G401 (cell line): ENCODE results near the gene PFKP. TPM values are rescaled to one million over a fixed set of nuclear protein-coding genes. Genes with fewer than 3 reads are reported as not detected.

Source experiments
- DNase-seq: peaks from one replicate; pipeline ENCODE4 v3.0.0-alpha.2; 2015; ENCODE audit warnings: low spot score
- in situ Hi-C: cut with HindIII; loops from 2 replicates; pipeline ENCODE4 v1.10.0; 2016; ENCODE audit warnings: low sequenced_read_pairs, mixed read lengths
- total RNA-seq: library from RNA; depleted of rRNA; stranded (reverse); fragments of >200 nt; shearing (Covaris generic); gene quantifications from 2 replicates; pipeline ENCODE4 v1.2.3, GENCODE V29; 2014

Gene PFKP
- total RNA-seq, 1 experiment from 2014 or later, result 222 TPM

DNA sequence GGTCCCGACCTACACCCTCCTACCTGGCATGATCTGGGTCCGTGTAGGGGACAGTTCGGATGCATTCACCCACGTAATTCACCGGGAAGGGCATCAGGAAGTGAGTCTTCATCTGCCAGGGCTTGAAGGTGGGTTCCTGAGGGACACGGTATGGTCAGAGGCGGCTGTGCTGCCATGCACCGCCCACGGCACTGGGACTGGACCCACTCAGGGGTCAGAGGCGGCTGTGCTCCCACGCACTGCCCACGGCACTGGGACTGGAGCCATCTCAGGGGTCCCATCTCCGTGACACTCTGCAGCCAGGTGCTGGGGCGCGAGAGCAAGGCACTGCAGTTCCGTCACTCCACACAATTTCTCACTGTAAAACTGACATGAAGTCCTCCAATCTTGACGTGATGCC lies 76.0 kb downstream of the PFKP start:
- in situ Hi-C loops, result no loop called here
- DNase-seq, result no peak

DNA sequence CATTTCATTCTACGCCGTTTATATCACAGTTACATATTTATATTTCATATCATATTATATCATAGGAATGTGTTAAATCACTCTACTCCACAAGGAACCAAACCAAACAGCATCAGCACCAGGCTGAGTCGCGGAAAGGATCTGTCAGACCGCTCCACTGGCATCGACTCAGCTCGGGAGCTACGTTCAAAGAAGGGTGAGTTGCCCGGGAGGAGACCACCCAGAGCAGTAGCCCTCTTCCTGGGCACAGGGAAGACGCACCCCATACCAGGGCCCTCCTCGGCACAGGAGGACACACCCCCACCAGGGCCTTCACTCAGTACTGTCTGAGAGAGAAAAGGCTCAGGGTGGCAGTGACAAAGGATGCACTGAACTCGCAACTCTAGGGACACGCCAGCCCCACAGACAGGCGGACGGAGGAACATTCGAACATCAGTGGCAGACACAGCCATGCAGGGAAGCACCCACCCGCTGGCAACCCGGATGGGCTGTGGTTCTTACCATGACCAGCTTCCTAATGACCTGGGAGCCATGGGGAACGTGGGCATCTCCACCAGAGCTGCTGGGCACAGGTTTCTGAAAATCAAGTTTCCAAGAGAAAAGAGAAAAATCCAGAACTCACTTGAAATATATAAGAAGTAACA lies 76.6 kb downstream of the PFKP start:
- in situ Hi-C loops, result no loop called here
- DNase-seq, result no peak

DNA sequence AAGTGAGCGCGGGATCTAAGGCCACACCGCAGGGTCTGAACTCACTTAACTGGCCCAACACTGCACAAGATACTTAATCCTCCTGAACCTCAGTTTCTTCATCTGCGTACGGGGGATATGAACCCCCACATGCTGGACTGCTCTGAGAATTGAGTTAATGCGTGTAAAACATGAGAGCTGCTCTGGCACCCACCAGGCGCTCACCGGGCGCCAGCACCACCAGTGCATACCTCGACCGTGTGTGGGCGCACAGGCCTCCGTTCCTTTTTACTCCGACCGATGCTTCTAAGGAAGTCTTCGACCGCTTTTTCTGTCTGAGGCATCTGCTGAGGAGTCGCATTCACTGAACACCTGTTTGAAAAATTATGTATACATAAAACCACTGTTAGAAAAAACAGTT lies 78.0 kb downstream of the PFKP start:
- no peak for DNase-seq
- in situ Hi-C loops, result no loop called here

- DNase-seq, result no peak
- in situ Hi-C loops, result no loop called here
These were observed 78.9 kb downstream of the PFKP start for GRCh38 chr10:3146289-3146688.

DNA sequence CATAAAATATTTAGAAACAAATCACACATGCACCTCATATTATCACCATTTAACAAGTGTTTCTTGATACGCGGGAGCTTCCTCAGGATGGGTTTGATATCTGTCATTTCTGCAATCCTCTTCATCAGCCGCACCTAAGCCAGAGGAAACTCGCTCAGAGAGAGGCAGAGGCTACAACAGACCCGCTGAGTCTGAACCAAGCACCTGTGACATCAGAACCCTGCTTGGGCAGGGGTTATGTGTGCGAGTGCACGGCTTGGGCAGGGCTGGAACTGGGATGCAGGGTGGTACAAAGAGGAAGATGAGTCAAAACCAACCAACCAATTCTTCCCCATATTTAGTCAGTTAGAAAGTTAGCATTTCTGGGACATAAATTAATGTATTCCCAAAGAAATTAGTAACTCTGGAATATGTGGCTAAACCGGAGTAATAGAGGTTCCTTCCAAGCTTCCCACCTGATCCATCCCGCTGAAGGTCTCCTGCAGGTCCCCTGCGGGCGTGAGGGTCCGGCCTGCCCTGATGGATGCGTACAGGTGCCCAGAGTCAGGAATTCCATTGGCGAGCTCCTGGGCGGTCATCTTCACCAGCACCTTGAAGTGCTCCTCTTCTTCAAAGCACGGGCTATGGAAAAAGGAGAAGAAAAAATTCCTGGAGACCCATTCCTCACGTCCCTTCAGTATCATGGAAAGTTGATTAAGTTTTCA lies 79.9 kb downstream of the PFKP start:
- no peak for DNase-seq
- in situ Hi-C loops, result no loop called here

- in situ Hi-C loops, result no loop called here
These were observed 80.7 kb downstream of the PFKP start for GRCh38 chr10:3148041-3148440.

GRCh38 chr10:3148994-3149393 lies 81.6 kb downstream of the PFKP start:
- in situ Hi-C loops, result no loop called here
- DNase-seq, result peak; percentile 45

More at GRCh38 chr10:3148041-3148440, 80.7 kb downstream of the PFKP start:
- no peak for DNase-seq

GRCh38 chr10:3149918-3150317 lies 82.6 kb downstream of the PFKP start:
- in situ Hi-C loops, result no loop called here
- no peak for DNase-seq

DNA sequence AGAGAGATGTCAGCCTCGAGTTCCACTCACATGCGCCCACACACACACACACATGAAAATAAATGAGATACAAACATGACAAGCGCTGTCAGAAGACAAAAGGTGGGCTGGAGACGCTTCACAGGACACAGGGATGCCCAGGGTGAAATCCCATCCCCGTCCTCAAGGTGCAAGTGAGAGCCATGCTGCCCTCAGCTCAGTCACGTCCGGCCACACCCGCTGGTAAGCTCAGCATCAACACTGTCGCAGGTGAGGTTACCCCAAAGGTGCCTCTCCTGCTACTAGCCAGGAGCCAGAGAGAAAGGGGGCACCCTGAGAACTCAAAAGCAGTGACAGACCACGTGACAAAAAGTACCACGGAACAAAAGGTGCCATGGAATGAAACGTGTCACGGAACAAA lies 83.0 kb downstream of the PFKP start:
- DNase-seq, result no peak
- in situ Hi-C loops, result no loop called here

DNA sequence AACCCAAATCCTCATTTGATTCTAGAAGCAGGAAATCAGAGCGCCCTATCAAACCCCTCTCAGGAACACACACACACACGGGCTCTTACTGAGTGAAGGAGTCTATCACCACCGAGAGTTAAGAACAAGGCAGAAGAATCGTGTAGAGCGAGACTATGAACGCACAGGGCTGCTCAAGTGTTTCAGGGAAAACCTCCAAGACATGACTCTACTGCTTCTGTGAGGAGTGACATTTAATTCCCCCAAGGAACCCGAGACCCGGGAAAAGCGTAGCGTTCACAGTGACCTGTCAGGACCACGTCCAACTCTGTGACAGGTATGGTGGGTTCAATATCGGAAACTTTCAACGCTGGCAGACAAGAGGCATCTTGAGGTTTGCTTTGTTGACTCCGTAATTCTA lies 83.6 kb downstream of the PFKP start:
- no peak for DNase-seq
- in situ Hi-C loops, result no loop called here

DNA sequence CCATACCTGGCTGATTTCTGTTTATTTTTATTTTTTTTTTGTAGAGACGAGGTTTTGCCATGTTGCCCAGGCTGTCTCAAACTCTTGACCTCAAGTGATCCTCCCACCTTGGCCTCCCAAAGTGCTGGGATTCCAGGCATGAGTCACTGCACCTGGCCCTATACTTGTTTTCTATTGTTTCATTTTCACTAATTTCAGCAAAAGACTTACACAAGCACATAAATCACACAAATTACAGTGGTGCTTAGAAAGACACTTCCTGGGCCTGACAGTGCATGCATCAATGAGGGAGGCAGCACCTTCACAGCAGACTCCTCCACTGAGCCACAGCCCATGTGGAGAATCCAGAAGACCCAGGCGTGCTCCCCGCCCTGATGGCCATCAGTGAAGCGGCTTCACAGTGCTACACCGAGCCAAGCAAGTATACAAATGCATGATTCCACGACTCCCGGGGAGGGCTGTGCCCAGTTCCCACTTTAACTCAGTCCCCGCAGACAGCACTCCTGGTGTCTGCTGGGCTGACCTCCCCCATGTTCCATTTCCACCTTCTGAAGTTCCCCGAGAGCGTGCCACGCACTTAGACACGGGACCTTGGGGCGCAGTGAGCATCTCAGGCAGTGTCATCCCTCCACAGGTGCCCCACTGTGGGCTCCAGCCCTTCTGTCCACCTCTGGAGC lies 84.7 kb downstream of the PFKP start:
- DNase-seq, result no peak
- in situ Hi-C loops, result no loop called here

GRCh38 chr10:3152566-3152935 lies 85.2 kb downstream of the PFKP start:
- in situ Hi-C loops, result no loop called here

DNA sequence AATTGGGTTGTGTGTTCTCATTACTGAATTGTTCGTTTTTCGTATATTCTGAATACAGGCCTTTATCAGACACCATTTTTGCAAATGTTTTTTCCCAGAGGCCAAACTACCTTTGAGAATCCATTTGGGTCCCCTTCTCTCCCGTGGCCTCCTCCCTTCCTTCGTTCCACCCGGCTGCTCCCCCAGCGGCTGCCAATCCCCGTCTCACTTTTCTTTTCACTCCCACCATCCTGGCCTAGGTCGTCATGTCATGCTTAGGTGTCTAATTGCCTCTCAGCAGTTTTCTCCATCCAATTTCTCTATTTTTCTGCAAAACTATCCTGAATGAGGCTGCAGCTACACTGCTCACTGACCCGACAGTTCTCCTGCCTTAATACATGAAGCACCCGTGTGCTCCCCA lies 87.3 kb downstream of the PFKP start:
- DNase-seq, result no peak
- in situ Hi-C loops, result no loop called here

More at GRCh38 chr10:3152566-3152935, 85.2 kb downstream of the PFKP start:
- no peak for DNase-seq

DNA sequence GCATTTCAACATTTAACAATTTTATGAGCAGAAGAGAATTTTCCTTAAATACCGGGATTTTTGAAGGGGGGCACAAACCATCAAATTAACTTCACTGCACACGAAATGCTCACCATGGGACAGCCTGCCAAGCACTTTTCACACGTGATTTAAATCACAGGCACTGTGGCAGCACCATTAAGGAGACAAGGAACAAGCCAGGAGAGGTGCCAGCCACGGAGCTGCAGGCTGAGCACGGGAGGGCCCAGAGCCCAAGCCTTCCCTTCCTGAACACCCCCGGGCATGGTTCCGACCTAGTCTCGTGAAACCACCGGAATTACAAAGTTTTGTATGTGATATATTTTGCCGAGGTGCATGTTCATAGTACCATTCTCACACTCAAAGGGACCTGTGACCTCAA lies 91.8 kb downstream of the PFKP start:
- no peak for DNase-seq
- in situ Hi-C loops, result no loop called here

- in situ Hi-C loops, result no loop called here
- no peak for DNase-seq
These were observed 95.2 kb downstream of the PFKP start for GRCh38 chr10:3162533-3162932.

GRCh38 chr10:3163879-3164278 lies 96.5 kb downstream of the PFKP start:
- in situ Hi-C loops, result no loop called here
- no peak for DNase-seq

GRCh38 chr10:3165196-3165595 lies 97.8 kb downstream of the PFKP start:
- in situ Hi-C loops, result no loop called here
- no peak for DNase-seq

DNA sequence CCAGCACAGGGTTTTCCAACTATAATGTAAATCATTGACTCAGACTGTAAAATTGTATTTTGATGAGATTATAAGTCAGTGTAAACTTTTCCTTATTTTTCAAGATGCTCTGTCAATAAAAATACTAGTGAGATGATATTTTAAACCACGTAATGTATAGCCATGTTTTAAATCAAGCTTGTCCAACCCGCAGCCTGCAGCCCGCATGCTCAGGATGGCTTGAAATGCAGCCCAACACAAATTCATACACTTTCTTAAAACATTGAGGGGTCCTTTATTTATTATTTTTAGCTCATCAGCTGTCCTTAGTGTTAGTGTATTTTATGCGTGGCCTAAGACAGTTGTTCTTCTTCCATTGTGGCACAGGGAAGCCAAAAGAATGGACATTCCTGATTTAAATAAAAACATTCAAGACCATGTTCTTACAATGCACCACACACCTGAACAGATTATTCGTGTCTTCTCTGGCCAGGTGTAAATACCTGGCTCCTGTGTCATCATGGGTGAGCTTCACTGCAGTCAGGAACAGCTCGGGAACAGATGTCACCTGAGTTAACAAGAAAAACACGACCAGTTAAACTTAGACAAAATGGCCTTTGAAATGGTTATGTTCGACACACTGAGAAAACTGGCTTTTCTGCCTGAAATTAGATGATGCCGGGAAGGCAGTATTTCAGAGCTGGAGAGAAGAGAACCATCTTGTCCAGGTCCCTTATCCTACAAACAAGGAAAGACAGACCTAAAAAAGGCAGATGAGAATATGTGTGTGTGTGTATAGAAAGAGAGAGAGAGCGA lies 99.3 kb downstream of the PFKP start:
- no peak for DNase-seq
- in situ Hi-C loops, result no loop called here

DNA sequence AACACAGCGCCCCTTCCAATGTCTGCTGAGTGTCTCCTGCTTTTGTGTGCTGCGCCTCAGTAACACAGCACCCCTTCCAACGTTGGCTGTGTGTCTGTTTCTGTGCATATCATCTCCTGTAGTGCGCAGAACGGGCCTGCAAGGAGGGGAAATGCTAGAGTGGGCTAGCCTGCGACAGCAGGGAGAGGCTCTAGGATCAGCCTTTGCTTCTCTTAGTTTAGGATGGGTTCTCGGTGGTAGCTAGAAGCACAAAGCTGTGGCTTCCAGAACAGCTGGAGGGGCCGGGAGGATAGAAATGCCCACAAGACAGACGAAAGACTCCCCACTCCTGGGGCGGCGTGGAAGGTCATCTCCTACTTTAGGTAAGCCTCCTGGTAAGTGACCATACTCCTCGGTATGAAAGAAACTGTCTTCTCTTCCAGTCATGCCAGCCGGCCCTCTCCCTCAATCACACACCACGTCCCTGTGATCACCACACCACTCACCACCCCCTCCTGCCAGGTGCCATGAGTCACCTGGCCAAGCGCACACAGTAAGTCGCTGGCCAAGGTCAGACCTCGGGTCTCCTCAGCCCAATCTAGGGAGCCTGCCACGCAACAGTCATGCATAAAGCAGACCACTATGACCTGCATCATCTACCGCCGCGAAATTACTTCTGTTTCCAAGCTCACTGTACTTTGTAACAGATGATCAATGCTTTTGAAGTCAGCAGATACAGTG lies 100.4 kb downstream of the PFKP start:
- no peak for DNase-seq
- in situ Hi-C loops, result no loop called here
